Measurements from ENCODE around the gene ATG9B. TPM values are rescaled to one million over a fixed set of nuclear protein-coding genes. Genes with fewer than 3 reads are reported as not detected.

The ATG9B gene
- total and polyA plus RNA-seq, 2 donors (not counting 3 experiments of a cell fraction or from before 2014, with no cell fraction given) = 0.04 TPM; not detected in 1

DNA sequence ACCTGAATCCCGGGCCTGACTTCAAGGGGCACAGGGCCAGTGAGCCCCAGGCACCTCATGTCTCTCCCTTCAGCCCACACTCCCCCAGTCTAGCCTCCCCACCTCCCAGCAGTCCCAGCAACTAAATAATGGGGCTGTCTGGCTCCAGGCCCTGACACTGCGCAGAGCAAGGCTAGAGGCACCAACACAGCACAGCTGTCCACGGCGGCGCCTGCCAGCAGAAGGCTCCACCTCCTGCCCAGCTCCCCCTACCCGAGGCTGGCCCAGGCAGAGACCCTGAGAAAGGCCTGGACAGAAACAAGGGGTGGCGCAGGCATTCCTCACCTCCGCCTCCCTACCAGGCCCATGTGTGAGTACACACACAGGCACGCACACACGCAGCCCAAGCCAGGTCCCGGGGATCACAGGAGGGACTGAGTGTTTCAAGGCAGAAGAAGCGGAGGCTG lies 52.2 kb downstream of the ATG9B start:
- intact Hi-C loops (cut with micrococcal nuclease) (no loop called here), dilution Hi-C loops (cut with MboI; ENCODE audit: extremely low pct_ligation_motif_present, low sequenced_read_pairs) (no loop called here)
- Histone ChIP-seq H3K9me3 (replicated peaks; ENCODE audit: control insufficient read depth, insufficient read depth, low read length) (no peaks in the 10 kb centered on the region), H3K27ac (ENCODE audit: insufficient read depth, low read depth, low read length) (no peak overlapping the region), H3K27me3 (ENCODE audit: control insufficient read depth in 2 of 2, insufficient read depth in 2 of 2, low read length in 2 of 2) (peaks cover 11 to 20% of the 10 kb centered on the region in 2 experiments), H2AFZ (ENCODE audit: low read depth, low read length) (no peak overlapping the region), H3K9ac (replicated peaks; ENCODE audit: extremely low read depth, insufficient read depth, low read length) (no peak overlapping the region), H3K4me3 (replicated peaks in 1 of 3; ENCODE audit: insufficient read depth in 1 of 3, low read depth in 1 of 3, low read length in 3 of 3) (no peak overlapping the region), H3K79me2 (ENCODE audit: control insufficient read depth, insufficient read depth, low read length) (no peaks in the 10 kb centered on the region), H3K4me2 (ENCODE audit: insufficient read depth, low read length) (no peak overlapping the region), H3K36me3 (ENCODE audit: control insufficient read depth in 2 of 2, extremely low read depth in 1 of 2, insufficient read depth in 2 of 2, low read length in 2 of 2) (no peaks in the 10 kb centered on the region), H3K9me1 (replicated peaks; ENCODE audit: control insufficient read depth, extremely low read depth, insufficient read depth, low read length) (no peaks in the 10 kb centered on the region), H3K4me1 (ENCODE audit: control insufficient read depth, extremely low read depth, insufficient read depth, low read length) (peaks cover 10% of the 10 kb centered on the region), H4K20me1 (replicated peaks; ENCODE audit: control insufficient read depth, extremely low read depth, insufficient read depth, low read length) (no peaks in the 10 kb centered on the region)
- DNase-seq (ENCODE audit: low read depth, low spot score) = no peak
- ChIA-PET CTCF (interaction anchor here (0.9 kb wide), 1 partner anchor 47 kb away, joined by 5 read pairs; no protein-coding TSS in a partner anchor), POLR2A (no interaction called here)
- no peak for FAIRE-seq
- BruUV-seq (replicated peaks) = no TSS peak
- no peak for TF ChIP-seq JUN (IDR thresholded peaks at IDR 0.05; ENCODE audit: borderline replicate concordance, insufficient read depth, insufficient read length, low read depth)

DNA sequence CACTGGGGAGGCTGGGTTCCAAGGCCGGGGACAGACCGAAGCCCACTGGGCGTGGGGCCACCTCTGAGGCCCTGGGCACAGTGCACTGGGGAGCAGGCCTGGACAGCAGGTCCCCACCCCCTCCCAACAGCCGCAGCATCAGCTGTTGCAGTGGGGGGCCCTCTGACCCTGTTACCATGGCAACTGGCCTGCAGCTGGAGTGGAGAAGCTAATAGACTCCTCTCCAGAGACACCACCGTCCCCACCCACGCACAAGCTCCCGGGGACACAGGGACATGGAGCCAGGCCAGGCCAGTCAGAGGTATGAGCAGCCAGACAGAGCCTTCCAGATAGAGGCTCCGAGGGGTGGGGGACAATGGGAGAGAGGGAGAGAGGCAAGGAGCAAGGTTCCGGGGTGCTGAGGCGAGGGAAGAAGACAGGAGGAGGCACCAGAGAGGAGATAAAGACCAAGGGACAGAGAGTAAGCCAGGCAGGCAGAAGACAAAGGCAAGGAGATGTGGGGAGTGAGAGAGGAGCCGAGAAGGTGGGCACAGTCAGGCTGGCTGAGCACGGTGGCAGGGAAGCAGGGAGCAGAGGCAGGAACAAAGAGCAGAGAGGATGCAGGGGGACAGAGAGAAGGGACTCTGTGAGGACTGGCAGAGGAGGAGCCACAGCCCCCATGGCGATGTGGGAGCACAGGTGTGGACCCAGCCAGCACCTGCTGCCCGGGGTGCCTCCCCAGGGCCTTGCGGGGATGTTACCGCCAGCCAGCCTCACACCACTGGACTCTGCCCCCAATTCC lies 52.9 kb downstream of the ATG9B start:
- H3K4me1 ChIP-seq (ENCODE audit: control insufficient read depth, extremely low read depth, insufficient read depth, low read length) = peaks cover 10% of the 10 kb centered on the region
- intact Hi-C loops (cut with micrococcal nuclease) = no loop called here
- no peaks in the 10 kb centered on the region for H4K20me1 ChIP-seq (replicated peaks; ENCODE audit: control insufficient read depth, extremely low read depth, insufficient read depth, low read length)
- H2AFZ ChIP-seq (ENCODE audit: low read depth, low read length) = no peak overlapping the region
- no peak overlapping the region for H3K27ac ChIP-seq (ENCODE audit: insufficient read depth, low read depth, low read length)
- CTCF ChIA-PET = interaction anchor here (0.7 to 4.7 kb wide), 5 partner anchors 9 to 47 kb away, joined by 3 to 25 read pairs (median 5); no protein-coding TSS in a partner anchor
- no peaks in the 10 kb centered on the region for H3K79me2 ChIP-seq (ENCODE audit: control insufficient read depth, insufficient read depth, low read length)
- dilution Hi-C loops (cut with MboI; ENCODE audit: extremely low pct_ligation_motif_present, low sequenced_read_pairs) = no loop called here
- peaks cover 8 to 19% of the 10 kb centered on the region in 2 experiments for H3K27me3 ChIP-seq (ENCODE audit: control insufficient read depth in 2 of 2, insufficient read depth in 2 of 2, low read length in 2 of 2)
- no peak overlapping the region for H3K4me3 ChIP-seq (replicated peaks in 1 of 3; ENCODE audit: insufficient read depth in 1 of 3, low read depth in 1 of 3, low read length in 3 of 3)
- POLR2A ChIA-PET = no interaction called here
- BruUV-seq (replicated peaks) = no TSS peak
- no peak for FAIRE-seq
- no peaks in the 10 kb centered on the region for H3K9me3 ChIP-seq (replicated peaks; ENCODE audit: control insufficient read depth, insufficient read depth, low read length)
- no peak for DNase-seq (ENCODE audit: low read depth, low spot score)
- H3K4me2 ChIP-seq (ENCODE audit: insufficient read depth, low read length) = no peak overlapping the region
- TF ChIP-seq EZH2 (IDR thresholded peaks at IDR 0.05; ENCODE audit: borderline replicate concordance, low read depth, low read length, severe bottlenecking) (no peak), POLR2A (IDR thresholded peaks at IDR 0.05; ENCODE audit: low read depth, low read length) (no peak), MYC (IDR thresholded peaks at IDR 0.05; ENCODE audit: low read depth, low read length) (no peak), FOS (IDR thresholded peaks at IDR 0.05; ENCODE audit: borderline replicate concordance, insufficient read depth, low read length) (no peak), GATA2 (IDR thresholded peaks at IDR 0.05; ENCODE audit: insufficient read depth, insufficient read length, low read depth, low read length) (no peak), JUN (IDR thresholded peaks at IDR 0.05; ENCODE audit: borderline replicate concordance, insufficient read depth, insufficient read length, low read depth) (no peak), POLR2AphosphoS5 (IDR thresholded peaks at IDR 0.05; ENCODE audit: insufficient read depth, low read depth, low read length) (no peak)
- TF ChIP-seq, protein P1, sequence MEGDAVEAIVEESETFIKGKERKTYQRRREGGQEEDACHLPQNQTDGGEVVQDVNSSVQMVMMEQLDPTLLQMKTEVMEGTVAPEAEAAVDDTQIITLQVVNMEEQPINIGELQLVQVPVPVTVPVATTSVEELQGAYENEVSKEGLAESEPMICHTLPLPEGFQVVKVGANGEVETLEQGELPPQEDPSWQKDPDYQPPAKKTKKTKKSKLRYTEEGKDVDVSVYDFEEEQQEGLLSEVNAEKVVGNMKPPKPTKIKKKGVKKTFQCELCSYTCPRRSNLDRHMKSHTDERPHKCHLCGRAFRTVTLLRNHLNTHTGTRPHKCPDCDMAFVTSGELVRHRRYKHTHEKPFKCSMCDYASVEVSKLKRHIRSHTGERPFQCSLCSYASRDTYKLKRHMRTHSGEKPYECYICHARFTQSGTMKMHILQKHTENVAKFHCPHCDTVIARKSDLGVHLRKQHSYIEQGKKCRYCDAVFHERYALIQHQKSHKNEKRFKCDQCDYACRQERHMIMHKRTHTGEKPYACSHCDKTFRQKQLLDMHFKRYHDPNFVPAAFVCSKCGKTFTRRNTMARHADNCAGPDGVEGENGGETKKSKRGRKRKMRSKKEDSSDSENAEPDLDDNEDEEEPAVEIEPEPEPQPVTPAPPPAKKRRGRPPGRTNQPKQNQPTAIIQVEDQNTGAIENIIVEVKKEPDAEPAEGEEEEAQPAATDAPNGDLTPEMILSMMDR (IDR thresholded peaks at IDR 0.05; ENCODE audit: extremely low read depth in 1 of 2, insufficient read depth in 1 of 2, low read depth in 1 of 2, low read length in 2 of 2) = no peak
- TF ChIP-seq, protein P2, sequence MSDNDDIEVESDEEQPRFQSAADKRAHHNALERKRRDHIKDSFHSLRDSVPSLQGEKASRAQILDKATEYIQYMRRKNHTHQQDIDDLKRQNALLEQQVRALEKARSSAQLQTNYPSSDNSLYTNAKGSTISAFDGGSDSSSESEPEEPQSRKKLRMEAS (IDR thresholded peaks at IDR 0.05; ENCODE audit: insufficient read depth, insufficient read length) = no peak
- H3K36me3 ChIP-seq (ENCODE audit: control insufficient read depth in 2 of 2, extremely low read depth in 1 of 2, insufficient read depth in 2 of 2, low read length in 2 of 2) = no peaks in the 10 kb centered on the region
- no peaks in the 10 kb centered on the region for H3K9me1 ChIP-seq (replicated peaks; ENCODE audit: control insufficient read depth, extremely low read depth, insufficient read depth, low read length)
- no peak overlapping the region for H3K9ac ChIP-seq (replicated peaks; ENCODE audit: extremely low read depth, insufficient read depth, low read length)
